Upper lobe of left lung (tissue), 6 donors: Measurements from ENCODE around the gene PIK3R6. TPM values are rescaled to one million over a fixed set of nuclear protein-coding genes. Genes with fewer than 3 reads are reported as not detected.

Experiments used
- ATAC-seq, 2 donors: fragments of 200-7000 bp; cut with Tn5 transposase; one replicate each; pipeline ENCODE4 v1.9.1; 2022; ENCODE audit warnings: mild to moderate bottlenecking in 2 of 2, moderate library complexity in 2 of 2; ENCODE audit not compliant: low FRiP score in 2 of 2
- DNase-seq, 2 donors: peaks; one replicate each; pipeline ENCODE4 v3.0.0-alpha.2; 2019 to 2020
- H3K27ac ChIP-seq, 4 donors: fragments of 200-600 bp; sonication (generic); one replicate each; pipeline ENCODE4 v1.5.1; 2016 to 2019
- H3K27me3 ChIP-seq, 4 donors: fragments of 200-600 bp; sonication (generic); one replicate each; pipeline ENCODE4 v1.5.1; 2017 to 2019
- H3K36me3 ChIP-seq, 4 donors: fragments of 200-600 bp; sonication (generic); one replicate each; pipeline ENCODE4 v1.5.1; 2016 to 2019
- H3K4me1 ChIP-seq, 4 donors: fragments of 200-600 bp; sonication (generic); one replicate each; pipeline ENCODE4 v1.5.1; 2018 to 2019
- H3K4me3 ChIP-seq, 4 donors: fragments of 200-600 bp; sonication (generic); one replicate each; pipeline ENCODE4 v1.5.1; 2017 to 2019; ENCODE audit warnings: mild to moderate bottlenecking in 2 of 4, moderate library complexity in 1 of 4
- H3K9me3 ChIP-seq, 4 donors: fragments of 200-600 bp; sonication (generic); one replicate each; pipeline ENCODE4 v1.5.1; 2018 to 2019
- CTCF ChIP-seq, 6 experiments: fragments of 450-650 bp in 4 of 6; fragments of 200-600 bp in 2 of 6; sonication (generic) in 2 of 6; IDR thresholded peaks; one replicate each; pipeline ENCODE4 v1.5.1; 2016 to 2019; ENCODE audit warnings: antibody characterized with exemption in 6 of 6
- EP300 ChIP-seq, 4 donors: sonication (generic); formaldehyde crosslinking; IDR thresholded peaks; one replicate each; pipeline ENCODE4 v1.5.1; 2017; ENCODE audit warnings: antibody characterized with exemption in 4 of 4, control low read depth in 2 of 4
- POLR2A ChIP-seq, 4 donors: fragments of 450-650 bp; IDR thresholded peaks; one replicate each; pipeline ENCODE4 v1.5.1; 2016 to 2017; ENCODE audit warnings: antibody characterized with exemption in 4 of 4, mild to moderate bottlenecking in 2 of 4
- POLR2AphosphoS5 ChIP-seq, 2 donors: sonication (generic); formaldehyde crosslinking; IDR thresholded peaks; one replicate each; pipeline ENCODE4 v1.5.1; 2017; ENCODE audit warnings: antibody characterized with exemption in 2 of 2
- WGBS, 2 donors: methylation state at CpG; one replicate each; pipeline ENCODE4 v1.1.5; 2017 to 2018; 5-methylcytosine and 5-hydroxymethylcytosine counted together
- total RNA-seq, 6 donors: library from RNA; depleted of rRNA in 4 of 6; stranded (reverse); fragments of >200 nt in 4 of 6; gene quantifications; one replicate each; pipeline versions ENCODE4 v1.1.0 to v1.2.1, GENCODE V29; 2016 to 2021
- donor health status: DM: no; HTN: no; CAD: no; lungs with moderate emphysema.
- donor health status: DM: no; HTN: yes; CAD: no; lungs with severe emphysema.

PIK3R6 gene
- total RNA-seq, 6 donors from 2014 or later, result 1.1 to 4.2 (median 2.4) TPM

GRCh38 chr17:8912084-8912981 lies 44.9 kb upstream of the PIK3R6 start:
- H3K4me3 ChIP-seq, result no peak overlapping the region
- TF ChIP-seq EP300 (IDR thresholded peaks at IDR 0.05), result no peak
- TF ChIP-seq POLR2AphosphoS5 (IDR thresholded peaks at IDR 0.05), result no peak
- TF ChIP-seq CTCF (IDR thresholded peaks at IDR 0.05), result no peak
- no peak for TF ChIP-seq POLR2A (IDR thresholded peaks at IDR 0.05)
- no peaks in the 10 kb centered on the region for H3K27me3 ChIP-seq
- peaks cover 0 to under 1% (median 0%) of the 10 kb centered on the region in 4 donors for H3K9me3 ChIP-seq
- H3K4me1 ChIP-seq, result peaks cover 0 to 11% (median 7%) of the 10 kb centered on the region in 4 donors
- H3K27ac ChIP-seq, result no peak overlapping the region
- ATAC-seq, result no peak
- no peak for DNase-seq
- no peaks in the 10 kb centered on the region for H3K36me3 ChIP-seq
- WGBS, 2 donors, result 85 to 87% methylated on average over 13 to 18 of the region's 18 CpGs

- no peak for TF ChIP-seq POLR2A (IDR thresholded peaks at IDR 0.05)
- TF ChIP-seq CTCF (IDR thresholded peaks at IDR 0.05), result no peak
- TF ChIP-seq POLR2AphosphoS5 (IDR thresholded peaks at IDR 0.05), result no peak
- TF ChIP-seq EP300 (IDR thresholded peaks at IDR 0.05), result no peak
- WGBS, 2 donors, result 74 to 89% methylated on average over 5 to 17 of the region's 18 CpGs
- peaks cover 0 to 5% (median 4%) of the 10 kb centered on the region in 4 donors for H3K4me1 ChIP-seq
- DNase-seq, result no peak
- peak overlapping the region in 1 of 4 donors; percentile 63 for H3K27ac ChIP-seq
- no peaks in the 10 kb centered on the region for H3K36me3 ChIP-seq
- no peaks in the 10 kb centered on the region for H3K9me3 ChIP-seq
- H3K4me3 ChIP-seq, result no peak overlapping the region
- ATAC-seq, result no peak
- H3K27me3 ChIP-seq, result no peaks in the 10 kb centered on the region
Measured at GRCh38 chr17:8910969-8911604, 43.6 kb upstream of the PIK3R6 start.

- Histone ChIP-seq H3K36me3 (no peaks in the 10 kb centered on the region), H3K9me3 (no peaks in the 10 kb centered on the region), H3K27me3 (no peaks in the 10 kb centered on the region), H3K27ac (peak overlapping the region in 1 of 4 donors; percentile 46), H3K4me3 (no peak overlapping the region), H3K4me1 (no peaks in the 10 kb centered on the region)
- peak in 1 of 2 donors; percentile 41 for ATAC-seq
- no peak for DNase-seq
- TF ChIP-seq POLR2AphosphoS5 (IDR thresholded peaks at IDR 0.05) (no peak), CTCF (IDR thresholded peaks at IDR 0.05) (no peak)
- WGBS, 2 donors, result 72 to 75% methylated on average over 8 of the region's 8 CpGs
Measured at GRCh38 chr17:8909586-8910270, 42.3 kb upstream of the PIK3R6 start.

GRCh38 chr17:8905331-8905730 lies 37.9 kb upstream of the PIK3R6 start:
- Histone ChIP-seq H3K36me3 (peaks cover 0 to 8% (median 3%) of the 10 kb centered on the region in 4 donors), H3K9me3 (no peaks in the 10 kb centered on the region), H3K4me3 (no peak overlapping the region), H3K27me3 (no peaks in the 10 kb centered on the region), H3K27ac (no peak overlapping the region), H3K4me1 (no peaks in the 10 kb centered on the region)
- 67 to 71% methylated on average over 6 to 7 of the region's 7 CpGs for WGBS, 2 donors
- DNase-seq (no peak), ATAC-seq (no peak)
- TF ChIP-seq CTCF (IDR thresholded peaks at IDR 0.05), result no peak
- TF ChIP-seq POLR2AphosphoS5 (IDR thresholded peaks at IDR 0.05), result no peak
- no peak for TF ChIP-seq POLR2A (IDR thresholded peaks at IDR 0.05)
